ENCODE data around the gene ADGRA1.

Gene ADGRA1

GRCh38 chr10:133160826-133161471 is 73.2 kb downstream of the ADGRA1 start:
- H3K4me3 ChIP-seq (ENCODE audit: low read length) = peak overlapping the region; percentile 40
- DNase-seq (ENCODE audit: low read depth) = no peak

DNA sequence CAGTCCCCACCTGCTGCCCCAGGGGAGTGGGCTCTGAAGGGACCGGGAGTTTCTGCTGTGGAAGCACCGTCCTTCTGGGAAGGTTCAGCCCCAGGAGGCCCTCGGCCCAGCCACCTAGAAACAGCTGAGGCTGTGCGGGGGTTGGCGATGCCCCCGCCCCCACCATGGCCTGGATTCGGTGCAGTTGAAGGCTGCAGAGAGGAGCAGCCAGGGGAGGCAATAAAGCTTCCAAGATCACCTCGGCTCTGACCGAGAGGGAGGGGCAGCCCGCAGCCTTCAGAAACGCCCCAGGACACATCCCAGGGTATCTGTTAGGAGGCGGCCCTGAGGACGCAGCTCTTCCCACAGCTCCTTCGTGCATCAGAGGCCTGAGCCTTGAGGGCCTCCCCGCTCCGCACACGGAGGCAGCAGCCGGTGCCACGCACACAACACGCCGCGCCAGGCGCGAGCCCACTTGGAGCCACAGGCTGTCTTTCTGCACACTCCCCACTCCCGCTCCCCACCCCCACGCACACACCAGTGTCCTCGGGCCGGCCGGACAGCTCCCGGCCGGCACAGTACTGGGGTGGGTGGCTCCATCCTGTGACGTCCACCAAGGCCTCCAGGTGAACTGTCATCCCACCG is 73.9 kb downstream of the ADGRA1 start:
- H3K4me3 ChIP-seq (ENCODE audit: low read length) = no peak overlapping the region
- DNase-seq (ENCODE audit: low read depth) = no peak
- TF ChIP-seq, protein P1, sequence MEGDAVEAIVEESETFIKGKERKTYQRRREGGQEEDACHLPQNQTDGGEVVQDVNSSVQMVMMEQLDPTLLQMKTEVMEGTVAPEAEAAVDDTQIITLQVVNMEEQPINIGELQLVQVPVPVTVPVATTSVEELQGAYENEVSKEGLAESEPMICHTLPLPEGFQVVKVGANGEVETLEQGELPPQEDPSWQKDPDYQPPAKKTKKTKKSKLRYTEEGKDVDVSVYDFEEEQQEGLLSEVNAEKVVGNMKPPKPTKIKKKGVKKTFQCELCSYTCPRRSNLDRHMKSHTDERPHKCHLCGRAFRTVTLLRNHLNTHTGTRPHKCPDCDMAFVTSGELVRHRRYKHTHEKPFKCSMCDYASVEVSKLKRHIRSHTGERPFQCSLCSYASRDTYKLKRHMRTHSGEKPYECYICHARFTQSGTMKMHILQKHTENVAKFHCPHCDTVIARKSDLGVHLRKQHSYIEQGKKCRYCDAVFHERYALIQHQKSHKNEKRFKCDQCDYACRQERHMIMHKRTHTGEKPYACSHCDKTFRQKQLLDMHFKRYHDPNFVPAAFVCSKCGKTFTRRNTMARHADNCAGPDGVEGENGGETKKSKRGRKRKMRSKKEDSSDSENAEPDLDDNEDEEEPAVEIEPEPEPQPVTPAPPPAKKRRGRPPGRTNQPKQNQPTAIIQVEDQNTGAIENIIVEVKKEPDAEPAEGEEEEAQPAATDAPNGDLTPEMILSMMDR (conservative IDR thresholded peaks at IDR 0.05; ENCODE audit: low read depth, low read length) = no peak

More at GRCh38 chr10:133160826-133161471, 73.2 kb downstream of the ADGRA1 start:
- TF ChIP-seq, protein P1 (conservative IDR thresholded peaks at IDR 0.05; ENCODE audit: low read depth, low read length) = no peak

DNA sequence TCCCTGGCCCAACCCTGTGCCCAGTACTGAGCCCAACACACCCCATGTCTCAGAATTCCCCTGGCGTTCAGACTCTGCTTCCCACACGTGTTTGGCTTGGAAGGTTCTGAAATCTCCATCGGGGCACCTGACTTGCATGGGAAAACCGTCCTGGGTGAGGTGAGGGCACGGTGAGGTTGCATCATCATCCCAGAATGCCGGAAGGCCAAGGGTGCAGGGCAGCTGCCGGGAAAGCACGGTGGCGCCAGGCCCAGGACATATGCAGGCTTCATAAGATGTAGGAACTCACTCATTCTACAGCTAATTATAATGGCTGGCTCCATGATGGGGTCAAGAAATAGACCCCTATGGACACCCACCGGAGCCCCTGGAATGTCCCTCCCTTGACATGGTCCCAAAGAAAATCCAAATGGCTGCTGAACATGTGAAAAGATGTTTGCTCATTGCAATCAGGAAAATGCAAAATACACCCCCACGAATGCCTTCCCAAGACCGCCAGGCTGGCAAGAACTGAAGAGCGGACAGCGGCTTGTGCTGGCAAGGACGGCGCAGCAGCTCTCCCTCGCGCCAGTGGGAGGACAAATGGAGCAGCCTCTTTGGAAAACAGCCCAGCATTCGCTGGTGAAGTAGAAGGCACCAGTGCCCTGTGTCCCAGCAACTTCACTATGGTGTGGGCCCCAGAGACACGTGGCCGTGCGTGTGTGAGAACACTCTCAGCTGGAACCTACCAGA is 74.6 kb downstream of the ADGRA1 start:
- H3K4me3 ChIP-seq (ENCODE audit: low read length) = no peak overlapping the region
- DNase-seq (ENCODE audit: low read depth) = no peak
- TF ChIP-seq, protein P1 (conservative IDR thresholded peaks at IDR 0.05; ENCODE audit: low read depth, low read length) = no peak

GRCh38 chr10:133162910-133163856 is 75.5 kb downstream of the ADGRA1 start:
- H3K4me3 ChIP-seq (ENCODE audit: low read length) = no peak overlapping the region
- TF ChIP-seq, protein P1 (conservative IDR thresholded peaks at IDR 0.05; ENCODE audit: low read depth, low read length) = no peak
- no peak for DNase-seq (ENCODE audit: low read depth)

DNA sequence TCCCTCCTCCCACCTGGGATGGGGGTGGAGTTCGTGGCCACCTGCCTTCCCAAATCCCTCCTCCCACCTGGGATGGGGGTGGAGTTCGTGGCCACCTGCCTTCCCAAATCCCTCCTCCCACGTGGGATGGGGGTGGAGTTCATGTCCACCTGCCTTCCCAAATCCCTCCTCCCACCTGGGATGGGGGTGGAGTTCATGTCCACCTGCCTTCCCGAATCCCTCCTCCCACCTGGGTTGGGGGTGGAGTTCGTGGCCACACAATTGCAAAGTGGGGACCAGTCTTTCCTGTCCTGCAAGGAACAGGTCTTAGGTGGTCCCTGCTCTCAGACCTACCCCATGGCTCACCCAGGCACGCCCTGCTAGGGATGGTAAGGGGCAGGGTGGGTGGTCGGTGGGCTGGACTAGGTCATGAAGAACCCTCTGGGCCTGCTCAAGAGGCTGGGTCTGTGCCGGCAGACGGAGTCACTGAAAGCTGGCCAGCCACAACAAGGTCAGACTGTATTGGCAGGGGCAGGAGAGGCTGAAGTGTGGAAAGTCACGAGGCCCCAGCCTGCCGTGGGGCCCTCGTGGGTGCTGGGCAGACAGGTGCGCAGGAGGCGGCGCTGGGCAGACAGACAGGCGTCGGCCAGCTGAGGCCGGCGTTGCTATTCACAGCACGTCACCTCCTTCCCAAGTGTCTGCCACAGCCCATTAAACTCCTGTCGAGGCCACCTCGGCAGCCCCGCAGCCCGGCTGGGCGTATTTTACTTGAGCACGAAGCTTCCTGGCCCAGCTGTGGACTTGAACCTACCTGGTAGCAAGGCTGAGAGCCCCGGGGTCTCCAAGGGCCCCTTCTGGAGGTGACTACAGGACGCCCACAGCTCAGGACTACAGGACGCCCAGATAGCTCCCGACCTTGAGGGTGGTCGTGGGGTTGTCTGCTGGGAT is 76.4 kb downstream of the ADGRA1 start:
- TF ChIP-seq, protein P1 (conservative IDR thresholded peaks at IDR 0.05; ENCODE audit: low read depth, low read length) = no peak
- H3K4me3 ChIP-seq (ENCODE audit: low read length) = no peak overlapping the region
- no peak for DNase-seq (ENCODE audit: low read depth)
